GM21737 (cell line): ENCODE results near the gene TBATA.

Source experiments
- ATAC-seq: cut with Tn5 transposase; IDR thresholded peaks from one replicate; pipeline ENCODE4 v1.9.1; 2021; ENCODE audit warnings: mild to moderate bottlenecking, moderate library complexity; ENCODE audit not compliant: unreplicated experiment

TBATA gene

GRCh38 chr10:70722820-70723424 lies 62.3 kb downstream of the TBATA start:
- no peak for ATAC-seq
